HS-27A (cell line): ENCODE results near the gene NHERF1.

Experiments used
- DNase-seq: peaks from one replicate; pipeline ENCODE4 v3.0.0-alpha.2; 2012; ENCODE audit warnings: low read depth, missing footprints

The NHERF1 gene

GRCh38 chr17:74785096-74785980 is 36.9 kb downstream of the NHERF1 start:
- no peak for DNase-seq

- no peak for DNase-seq
These were observed 37.5 kb downstream of the NHERF1 start for GRCh38 chr17:74785981-74786360.

GRCh38 chr17:74786431-74787055 is 38.1 kb downstream of the NHERF1 start:
- no peak for DNase-seq

GRCh38 chr17:74790161-74791058 is 42.0 kb downstream of the NHERF1 start:
- DNase-seq: no peak

GRCh38 chr17:74792586-74793105 is 44.2 kb downstream of the NHERF1 start:
- DNase-seq: no peak

GRCh38 chr17:74795327-74796020 is 47.0 kb downstream of the NHERF1 start:
- DNase-seq: no peak

- DNase-seq: no peak
These were observed 47.8 kb downstream of the NHERF1 start for GRCh38 chr17:74796211-74796610.

- no peak for DNase-seq
These were observed 48.4 kb downstream of the NHERF1 start for GRCh38 chr17:74796866-74797265.

GRCh38 chr17:74797824-74798223 is 49.4 kb downstream of the NHERF1 start:
- no peak for DNase-seq

- no peak for DNase-seq
These were observed 49.8 kb downstream of the NHERF1 start for GRCh38 chr17:74798239-74798707.

- DNase-seq: no peak
These were observed 50.7 kb downstream of the NHERF1 start for GRCh38 chr17:74799097-74799496.

GRCh38 chr17:74800531-74800930 is 52.1 kb downstream of the NHERF1 start:
- DNase-seq: no peak

- DNase-seq: no peak
These were observed 53.5 kb downstream of the NHERF1 start for GRCh38 chr17:74801896-74802295.

GRCh38 chr17:74803388-74803930 is 55.0 kb downstream of the NHERF1 start:
- no peak for DNase-seq

GRCh38 chr17:74803971-74804370 is 55.5 kb downstream of the NHERF1 start:
- DNase-seq: no peak

- no peak for DNase-seq
These were observed 56.3 kb downstream of the NHERF1 start for GRCh38 chr17:74804683-74805082.

GRCh38 chr17:74805591-74805991 is 57.2 kb downstream of the NHERF1 start:
- DNase-seq: no peak

GRCh38 chr17:74806334-74806733 is 57.9 kb downstream of the NHERF1 start:
- DNase-seq: no peak

GRCh38 chr17:74807441-74807840 is 59.0 kb downstream of the NHERF1 start:
- DNase-seq: no peak

- DNase-seq: no peak
These were observed 59.5 kb downstream of the NHERF1 start for GRCh38 chr17:74807925-74808324.
